Hepatocyte (in vitro differentiated cells): ENCODE measurements around the gene PDIA3. TPM values are rescaled to one million over a fixed set of nuclear protein-coding genes. Genes with fewer than 3 reads are reported as not detected.

ENCODE experiments used
- microRNA counts: library from miRNA; unstranded; fragments of <30 nt; microRNA quantifications from one replicate; lab custom pipeline; 2017
- microRNA-seq: library from miRNA; unstranded; fragments of <30 nt; microRNA quantifications from one replicate; pipeline ENCODE4, GENCODE V29; 2017
- polyA plus RNA-seq: library from polyadenylated mRNA; unstranded; fragments of >200 nt; fragmentation: Nextera tagmentation; extraction: Ambion mirVana; gene quantifications from 2 replicates; pipeline ENCODE4 v1.2.1, GENCODE V29; 2016
- small RNA-seq: library from RNA; depleted of rRNA; stranded (forward); fragments of <200 nt; gene quantifications from one replicate; pipeline ENCODE3, GENCODE V24; 2014
- total RNA-seq: library from RNA; depleted of rRNA; stranded (reverse); fragments of >200 nt; gene quantifications from 2 replicates; pipeline ENCODE4 v1.2.3, GENCODE V29; 2014

The PDIA3 gene
- total and polyA plus RNA-seq, 2 experiments from 2014 or later = 496 to 1,358 TPM

MicroRNA genes within 50 kb of the gene (microRNA counts, 767-probe panel; counts per million panel counts)
- not detected for microRNA hsa-miR-1282 (lab: Ali Mortazavi, UCI)

Small RNAs within 50 kb of the gene (microRNA-seq; reads per million reads assigned to microRNA genes)
- gene MIR1282 = not detected

Small RNAs within 50 kb of the gene (small RNA-seq; reads per million reads assigned to genes)
- gene MIR1282 (not detected), gene RNU6-353P (not detected), gene RNU6-354P (not detected)

Other genes with a start within 250 kb of the PDIA3 start
- 6.7 and 9.5 TPM in 2 replicates for gene MAP1A, start 228.8 kb upstream of the PDIA3 start, total RNA-seq
- 7.2 and 7.3 TPM in 2 replicates for gene MAP1A, start 228.8 kb upstream of the PDIA3 start, polyA plus RNA-seq
- 15.1 and 20.8 TPM in 2 replicates for gene PPIP5K1, start 156.2 kb upstream of the PDIA3 start, total RNA-seq
- gene PPIP5K1, start 156.2 kb upstream of the PDIA3 start, polyA plus RNA-seq = 6.5 and 7.3 TPM in 2 replicates
- gene CKMT1B, start 152.4 kb upstream of the PDIA3 start, total RNA-seq = 4.3 and 5.3 TPM in 2 replicates
- 4.1 and 7.8 TPM in 2 replicates for gene CKMT1B, start 152.4 kb upstream of the PDIA3 start, polyA plus RNA-seq
- 0.23 and 0.44 TPM in 2 replicates for gene STRC, start 127.6 kb upstream of the PDIA3 start, total RNA-seq
- gene STRC, start 127.6 kb upstream of the PDIA3 start, polyA plus RNA-seq = 0.47 and 2.0 TPM in 2 replicates
- 0.83 and 3.9 TPM in 2 replicates for gene CATSPER2, start 97.6 kb upstream of the PDIA3 start, total RNA-seq
- 0.99 and 2.1 TPM in 2 replicates for gene CATSPER2, start 97.6 kb upstream of the PDIA3 start, polyA plus RNA-seq
- 3.3 and 7.7 TPM in 2 replicates for gene CKMT1A, start 52.6 kb upstream of the PDIA3 start, total RNA-seq
- 8.2 and 10.2 TPM in 2 replicates for gene CKMT1A, start 52.6 kb upstream of the PDIA3 start, polyA plus RNA-seq
- gene ELL3, start 30.5 kb downstream of the PDIA3 start, total RNA-seq = 5.0 and 7.7 TPM in 2 replicates
- 4.5 and 6.4 TPM in 2 replicates for gene ELL3, start 30.5 kb downstream of the PDIA3 start, polyA plus RNA-seq
- gene SERF2, start 45.9 kb downstream of the PDIA3 start, total RNA-seq = 958 and 1,175 TPM in 2 replicates
- gene SERF2, start 45.9 kb downstream of the PDIA3 start, polyA plus RNA-seq = 2,443 and 2,578 TPM in 2 replicates
- 0.10 and 0.24 TPM in 2 replicates for gene SERINC4, start 53.8 kb downstream of the PDIA3 start, total RNA-seq
- gene SERINC4, start 53.8 kb downstream of the PDIA3 start, polyA plus RNA-seq = not detected in 2 replicates
- 5.8 and 10.4 TPM in 2 replicates for gene HYPK, start 54.2 kb downstream of the PDIA3 start, total RNA-seq
- 12.8 and 19.2 TPM in 2 replicates for gene HYPK, start 54.2 kb downstream of the PDIA3 start, polyA plus RNA-seq
- 26.9 and 37.8 TPM in 2 replicates for gene MFAP1, start 78.3 kb downstream of the PDIA3 start, total RNA-seq
- gene MFAP1, start 78.3 kb downstream of the PDIA3 start, polyA plus RNA-seq = 30.9 and 36.9 TPM in 2 replicates
- 4.7 and 7.6 TPM in 2 replicates for gene WDR76, start 80.6 kb downstream of the PDIA3 start, total RNA-seq
- 0.69 and 1.8 TPM in 2 replicates for gene WDR76, start 80.6 kb downstream of the PDIA3 start, polyA plus RNA-seq